Endothelial cell of umbilical vein (primary cell): ENCODE measurements around the gene NR2E1. TPM values are rescaled to one million over a fixed set of nuclear protein-coding genes. Genes with fewer than 3 reads are reported as not detected.

Experiments used
- BruUV-seq: library from RNA; stranded (reverse); fragments of 400-500 nt; replicated peaks from 2 replicates; lab custom pipeline; 2021; lab: Mats Ljungman, UMichigan
- CTCF ChIA-PET: fragments of 300-600, 350-600 bp; sonication (Branson Sonifier 250); formaldehyde crosslinking; loops from one replicate; lab custom pipeline; 2021; ENCODE audit warnings: antibody characterized with exemption, inconsistent platforms; lab: Charles Lee
- POLR2A ChIA-PET: fragments of 300-600, 350-600 bp; sonication (Branson Sonifier 250); formaldehyde crosslinking; loops from one replicate; lab custom pipeline; 2021; ENCODE audit warnings: antibody characterized with exemption, inconsistent platforms; lab: Charles Lee
- DNase-seq: peaks from one replicate; pipeline ENCODE4 v3.0.0-alpha.2; 2011; ENCODE audit warnings: low read depth, low spot score
- FAIRE-seq: peaks from 2 replicates; lab custom pipeline; 2011; peaks lifted over from hg19 to GRCh38; lab: Jason Lieb, UNC
- H2AFZ ChIP-seq: 2 replicates; pipeline ENCODE4 v1.6.0; 2012; ENCODE audit warnings: low read depth, low read length, control low read depth, inconsistent platforms
- H3K27ac ChIP-seq: 2 replicates; pipeline ENCODE4 v1.5.1; 2011; ENCODE audit warnings: low read depth, mild to moderate bottlenecking, control low read depth, low read length, moderate library complexity; ENCODE audit not compliant: insufficient read depth
- H3K27me3 ChIP-seq, 2 experiments: 2 replicates each; pipeline versions ENCODE4 v1.6.0 to v1.6.1; 2011; ENCODE audit warnings: low read length in 2 of 2, mixed read lengths in 1 of 2; ENCODE audit not compliant: control insufficient read depth in 2 of 2, insufficient read depth in 2 of 2
- H3K36me3 ChIP-seq, 2 experiments: 2 replicates in 1 of 2; 3 replicates in 1 of 2; pipeline ENCODE4 v1.5.1; 2011; ENCODE audit warnings: low read length in 2 of 2, mild to moderate bottlenecking in 1 of 2, moderate library complexity in 1 of 2; ENCODE audit not compliant: control insufficient read depth in 2 of 2, insufficient read depth in 2 of 2; ENCODE audit errors: extremely low read depth in 1 of 2
- H3K4me1 ChIP-seq: 3 replicates; pipeline ENCODE4 v1.5.1; 2011; ENCODE audit warnings: mild to moderate bottlenecking, low read length; ENCODE audit not compliant: control insufficient read depth, insufficient read depth; ENCODE audit errors: extremely low read depth
- H3K4me2 ChIP-seq: 2 replicates; pipeline ENCODE4 v1.6.1; 2011; ENCODE audit warnings: low read length, control low read depth, mixed read lengths; ENCODE audit not compliant: insufficient read depth
- H3K4me3 ChIP-seq, 3 experiments: fragments of 200-600 bp in 1 of 3; sonication (generic), shearing (Covaris generic) in 1 of 3; replicated peaks in 1 of 3; 2 replicates each; pipeline ENCODE4 v1.5.1; 2011 to 2016; ENCODE audit warnings: control low read depth in 3 of 3, low read length in 3 of 3, mild to moderate bottlenecking in 2 of 3, inconsistent platforms in 1 of 3, low read depth in 1 of 3, moderate library complexity in 1 of 3; ENCODE audit not compliant: insufficient read depth in 1 of 3
- H3K79me2 ChIP-seq: 2 replicates; pipeline ENCODE4 v1.6.0; 2012; ENCODE audit warnings: low read length, inconsistent platforms; ENCODE audit not compliant: control insufficient read depth, insufficient read depth
- H3K9ac ChIP-seq: replicated peaks from 2 replicates; pipeline ENCODE3; 2011; ENCODE audit warnings: low read length, control low read depth; ENCODE audit not compliant: insufficient read depth; ENCODE audit errors: extremely low read depth
- H3K9me1 ChIP-seq: replicated peaks from 3 replicates; pipeline ENCODE4 v1.6.0; 2011; ENCODE audit warnings: mild to moderate bottlenecking, low read length; ENCODE audit not compliant: control insufficient read depth, insufficient read depth; ENCODE audit errors: extremely low read depth
- H3K9me3 ChIP-seq: replicated peaks from 2 replicates; pipeline ENCODE4 v1.5.1; 2012; ENCODE audit warnings: low read length, inconsistent platforms; ENCODE audit not compliant: control insufficient read depth, insufficient read depth
- H4K20me1 ChIP-seq: replicated peaks from 2 replicates; pipeline ENCODE3; 2011; ENCODE audit warnings: mild to moderate bottlenecking, low read length; ENCODE audit not compliant: control insufficient read depth, insufficient read depth; ENCODE audit errors: extremely low read depth
- EZH2 ChIP-seq: IDR thresholded peaks from 2 replicates; pipeline ENCODE4 v1.6.1; 2012; ENCODE audit warnings: borderline replicate concordance, low read depth, mild to moderate bottlenecking, moderate library complexity, low read length, inconsistent platforms; ENCODE audit not compliant: severe bottlenecking
- FOS ChIP-seq: IDR thresholded peaks from 2 replicates; pipeline ENCODE4 v1.6.1; 2011; ENCODE audit warnings: mild to moderate bottlenecking, low read length, moderate library complexity, borderline replicate concordance; ENCODE audit not compliant: insufficient read depth
- GATA2 ChIP-seq: IDR thresholded peaks from 2 replicates; pipeline ENCODE4 v1.7.0; 2011; ENCODE audit warnings: low read depth, mild to moderate bottlenecking, moderate library complexity, mixed read lengths, low read length; ENCODE audit not compliant: insufficient read length, insufficient read depth
- POLR2A ChIP-seq: IDR thresholded peaks from 2 replicates; pipeline ENCODE4 v1.6.1; 2012; ENCODE audit warnings: low read depth, mild to moderate bottlenecking, control low read depth, low read length
- dilution Hi-C: fragments of 300-500 bp; cut with MboI; formaldehyde crosslinking; loops from one replicate; pipeline ENCODE4 v1.15.0; 2019; ENCODE audit warnings: low sequenced_read_pairs; ENCODE audit not compliant: extremely low pct_ligation_motif_present
- intact Hi-C: fragments of 100-400 bp; cut with micrococcal nuclease; formaldehyde crosslinking; loops from one replicate; pipeline ENCODE4 v1.10.0; 2022
- polyA plus RNA-seq, 4 experiments: library from polyadenylated mRNA; depleted of rRNA in 3 of 4; stranded (reverse) in 3 of 4; unstranded in 1 of 4; fragments of >200 nt; gene quantifications; 2 replicates each; pipeline versions ENCODE4 v1.2.1 to v1.2.3, GENCODE V29; 2011 to 2012; ENCODE audit warnings: missing spikeins in 1 of 4
- total RNA-seq: library from RNA; stranded (reverse); gene quantifications from 2 replicates; pipeline ENCODE4 v1.2.3, GENCODE V29; 2021
- TF ChIP-seq, protein P1 (sequence below), 2 donors: IDR thresholded peaks; 1 replicate in 1 of 2; 2 replicates in 1 of 2; pipeline ENCODE4 v1.5.1; 2011; ENCODE audit warnings: low read length in 2 of 2, mild to moderate bottlenecking in 2 of 2, moderate library complexity in 2 of 2, control low read depth in 1 of 2, inconsistent platforms in 1 of 2, low read depth in 1 of 2; ENCODE audit not compliant: insufficient read depth in 1 of 2; ENCODE audit errors: extremely low read depth in 1 of 2

The NR2E1 gene
- total and polyA plus RNA-seq, 2 donors (not counting 3 experiments of a cell fraction or from before 2014, with no cell fraction given), result not detected

DNA sequence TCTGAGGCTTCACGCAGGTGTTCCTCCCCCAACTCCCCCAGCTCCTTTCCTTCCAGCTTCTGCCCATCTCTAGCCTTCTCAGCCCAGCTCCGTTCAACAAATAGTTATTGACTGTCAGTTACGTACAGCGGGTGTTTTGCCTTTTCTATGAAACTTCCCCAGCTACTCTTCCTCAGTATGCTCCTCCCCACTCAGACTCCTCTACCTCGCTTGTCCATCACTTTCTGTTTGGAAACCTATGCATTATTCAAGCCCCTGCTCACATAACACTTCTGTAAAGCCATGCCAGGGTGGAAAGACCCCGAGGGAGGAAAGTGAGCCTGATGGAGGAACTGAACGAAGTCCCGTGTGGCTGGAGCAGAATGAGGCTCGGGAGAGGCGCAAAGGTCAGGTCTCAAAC lies 44.2 kb upstream of the NR2E1 start:
- Histone ChIP-seq H3K9me3 (no peaks in the 10 kb centered on the region), H4K20me1 (no peaks in the 10 kb centered on the region), H3K27ac (no peak overlapping the region), H3K27me3 (peaks cover 71 to 83% of the 10 kb centered on the region in 2 experiments), H3K4me2 (no peak overlapping the region), H3K36me3 (no peaks in the 10 kb centered on the region), H3K4me3 (no peak overlapping the region), H3K79me2 (no peaks in the 10 kb centered on the region), H3K4me1 (peaks cover 13% of the 10 kb centered on the region), H3K9me1 (no peaks in the 10 kb centered on the region), H3K9ac (no peak overlapping the region), H2AFZ (no peak overlapping the region)
- dilution Hi-C loops (no loop called here), intact Hi-C loops (no loop called here)
- BruUV-seq, result no TSS peak
- CTCF ChIA-PET, result interaction anchor here (0.6 to 1.0 kb wide), 2 partner anchors 24 to 29 kb away, joined by 3 read pairs; no protein-coding TSS in a partner anchor
- TF ChIP-seq, protein P1, sequence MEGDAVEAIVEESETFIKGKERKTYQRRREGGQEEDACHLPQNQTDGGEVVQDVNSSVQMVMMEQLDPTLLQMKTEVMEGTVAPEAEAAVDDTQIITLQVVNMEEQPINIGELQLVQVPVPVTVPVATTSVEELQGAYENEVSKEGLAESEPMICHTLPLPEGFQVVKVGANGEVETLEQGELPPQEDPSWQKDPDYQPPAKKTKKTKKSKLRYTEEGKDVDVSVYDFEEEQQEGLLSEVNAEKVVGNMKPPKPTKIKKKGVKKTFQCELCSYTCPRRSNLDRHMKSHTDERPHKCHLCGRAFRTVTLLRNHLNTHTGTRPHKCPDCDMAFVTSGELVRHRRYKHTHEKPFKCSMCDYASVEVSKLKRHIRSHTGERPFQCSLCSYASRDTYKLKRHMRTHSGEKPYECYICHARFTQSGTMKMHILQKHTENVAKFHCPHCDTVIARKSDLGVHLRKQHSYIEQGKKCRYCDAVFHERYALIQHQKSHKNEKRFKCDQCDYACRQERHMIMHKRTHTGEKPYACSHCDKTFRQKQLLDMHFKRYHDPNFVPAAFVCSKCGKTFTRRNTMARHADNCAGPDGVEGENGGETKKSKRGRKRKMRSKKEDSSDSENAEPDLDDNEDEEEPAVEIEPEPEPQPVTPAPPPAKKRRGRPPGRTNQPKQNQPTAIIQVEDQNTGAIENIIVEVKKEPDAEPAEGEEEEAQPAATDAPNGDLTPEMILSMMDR (IDR thresholded peaks at IDR 0.05; ENCODE audit: extremely low read depth in 1 of 2, insufficient read depth in 1 of 2, low read depth in 1 of 2, low read length in 2 of 2), result no peak
- peak; percentile 22 for TF ChIP-seq EZH2
- no peak for FAIRE-seq
- POLR2A ChIA-PET, result no interaction called here
- no peak for DNase-seq

DNA sequence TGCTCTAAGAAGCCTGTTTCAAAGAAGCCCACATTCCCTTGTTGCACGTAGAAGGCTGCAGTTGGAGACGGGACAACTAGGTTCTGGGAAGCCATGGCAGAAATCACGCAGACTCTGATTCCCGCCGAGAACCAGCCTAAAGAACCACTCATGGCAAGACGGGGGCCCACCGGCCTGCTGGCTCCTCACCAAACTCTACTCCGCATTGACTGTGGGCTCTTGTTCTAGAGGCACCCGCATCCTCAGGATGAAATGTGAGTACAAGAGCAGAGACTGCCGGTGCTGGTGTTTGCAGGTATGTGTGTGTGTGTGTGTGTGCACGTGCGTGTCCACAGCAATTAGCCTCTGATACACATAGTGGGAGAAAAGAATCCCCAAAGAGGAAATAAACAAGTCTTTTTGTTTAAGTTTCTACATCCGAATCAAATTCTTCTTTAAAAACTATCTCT lies 42.3 kb upstream of the NR2E1 start:
- DNase-seq, result no peak
- dilution Hi-C loops, result no loop called here

More for the DNA sequence above, 42.3 kb upstream of the NR2E1 start:
- ChIA-PET POLR2A (no interaction called here), CTCF (interaction anchor here (1.7 kb wide), 1 partner anchor 368 kb away, joined by 5 read pairs; no protein-coding TSS in a partner anchor)
- no TSS peak for BruUV-seq
- TF ChIP-seq EZH2, result peak; percentile 3
- TF ChIP-seq GATA2, result no peak
- TF ChIP-seq POLR2A, result no peak
- TF ChIP-seq FOS, result no peak
- H3K9me1 ChIP-seq, result no peaks in the 10 kb centered on the region
- FAIRE-seq, result no peak
- no peak overlapping the region for H3K4me2 ChIP-seq
- no peaks in the 10 kb centered on the region for H3K36me3 ChIP-seq
- no peaks in the 10 kb centered on the region for H3K9me3 ChIP-seq
- H3K4me3 ChIP-seq, result no peak overlapping the region
- intact Hi-C loops, result no loop called here
- H3K79me2 ChIP-seq, result no peaks in the 10 kb centered on the region
- peaks cover 4% of the 10 kb centered on the region for H3K4me1 ChIP-seq
- H3K9ac ChIP-seq, result no peak overlapping the region
- H3K27me3 ChIP-seq, result peaks cover 65 to 82% of the 10 kb centered on the region in 2 experiments
- H3K27ac ChIP-seq, result no peak overlapping the region
- no peak overlapping the region for H2AFZ ChIP-seq
- H4K20me1 ChIP-seq, result no peaks in the 10 kb centered on the region
